Endometrial microvascular endothelial cells (primary cell): ENCODE measurements around the gene ADAMTS14. TPM values are rescaled to one million over a fixed set of nuclear protein-coding genes. Genes with fewer than 3 reads are reported as not detected.

ENCODE experiments used
- in situ Hi-C: cut with HindIII; loops from 2 replicates; pipeline ENCODE4 v1.10.0; 2017; ENCODE audit warnings: low sequenced_read_pairs, low pct_unique_long_range_greater_than_20kb; ENCODE audit errors: inconsistent ontology term
- total RNA-seq: library from RNA; depleted of rRNA; stranded (reverse); fragments of >200 nt; gene quantifications from one replicate; pipeline ENCODE4 v1.2.3, GENCODE V29; 2015; ENCODE audit errors: inconsistent ontology term

ADAMTS14 gene
- total RNA-seq, 1 donor from 2014 or later, result not detected

- in situ Hi-C loops, result no loop called here
Observed at GRCh38 chr10:70673043-70673928, 980 bp downstream of the ADAMTS14 start.

- in situ Hi-C loops, result no loop called here
Observed at GRCh38 chr10:70673929-70674559, 1.7 kb downstream of the ADAMTS14 start.

- in situ Hi-C loops, result no loop called here
Observed at GRCh38 chr10:70674560-70675495, 2.5 kb downstream of the ADAMTS14 start.

- in situ Hi-C loops, result no loop called here
Observed at GRCh38 chr10:70675496-70676161, 3.3 kb downstream of the ADAMTS14 start.

- in situ Hi-C loops, result no loop called here
Observed at GRCh38 chr10:70676511-70676910, 4.2 kb downstream of the ADAMTS14 start.

GRCh38 chr10:70677016-70677415 is 4.7 kb downstream of the ADAMTS14 start:
- in situ Hi-C loops, result no loop called here

GRCh38 chr10:70677620-70678249 is 5.4 kb downstream of the ADAMTS14 start:
- in situ Hi-C loops, result no loop called here

GRCh38 chr10:70678250-70678635 is 5.9 kb downstream of the ADAMTS14 start:
- in situ Hi-C loops, result no loop called here

- in situ Hi-C loops, result no loop called here
Observed at GRCh38 chr10:70678757-70679489, 6.6 kb downstream of the ADAMTS14 start.

- in situ Hi-C loops, result no loop called here
Observed at GRCh38 chr10:70679498-70679897, 7.2 kb downstream of the ADAMTS14 start.

GRCh38 chr10:70680899-70681730 is 8.8 kb downstream of the ADAMTS14 start:
- in situ Hi-C loops, result no loop called here

GRCh38 chr10:70681731-70682005 is 9.4 kb downstream of the ADAMTS14 start:
- in situ Hi-C loops, result no loop called here

- in situ Hi-C loops, result no loop called here
Observed at GRCh38 chr10:70682920-70683600, 10.8 kb downstream of the ADAMTS14 start.

GRCh38 chr10:70683601-70683934 is 11.3 kb downstream of the ADAMTS14 start:
- in situ Hi-C loops, result no loop called here

GRCh38 chr10:70683940-70684339 is 11.6 kb downstream of the ADAMTS14 start:
- in situ Hi-C loops, result no loop called here

- in situ Hi-C loops, result no loop called here
Observed at GRCh38 chr10:70684374-70684773, 12.1 kb downstream of the ADAMTS14 start.
